Epithelial cell of esophagus (primary cell): ENCODE measurements around the gene DISC1.
"Not testable (repeated sequence)": the region's sequence is repeated elsewhere in the genome, so short reads cannot be mapped to it uniquely, and the experiment has no call there.

Experiments used
- DNase-seq: peaks from one replicate; pipeline ENCODE4 v3.0.0; 2010; ENCODE audit warnings: low read depth
- H3K4me3 ChIP-seq: 2 replicates; pipeline ENCODE4 v1.5.1; 2011; ENCODE audit warnings: mild to moderate bottlenecking, low read length, control low read depth
- TF ChIP-seq, protein P1 (sequence below): IDR thresholded peaks from 2 replicates; pipeline ENCODE4 v1.5.1; 2011; ENCODE audit warnings: low read depth, mild to moderate bottlenecking, low read length, control low read depth, inconsistent platforms; ENCODE audit not compliant: insufficient read depth; ENCODE audit errors: missing control alignments

The DISC1 gene

GRCh38 chr1:231721436-231721835 is 94.8 kb downstream of the DISC1 start:
- H3K4me3 ChIP-seq: no peak overlapping the region
- DNase-seq: no peak
- TF ChIP-seq, protein P1, sequence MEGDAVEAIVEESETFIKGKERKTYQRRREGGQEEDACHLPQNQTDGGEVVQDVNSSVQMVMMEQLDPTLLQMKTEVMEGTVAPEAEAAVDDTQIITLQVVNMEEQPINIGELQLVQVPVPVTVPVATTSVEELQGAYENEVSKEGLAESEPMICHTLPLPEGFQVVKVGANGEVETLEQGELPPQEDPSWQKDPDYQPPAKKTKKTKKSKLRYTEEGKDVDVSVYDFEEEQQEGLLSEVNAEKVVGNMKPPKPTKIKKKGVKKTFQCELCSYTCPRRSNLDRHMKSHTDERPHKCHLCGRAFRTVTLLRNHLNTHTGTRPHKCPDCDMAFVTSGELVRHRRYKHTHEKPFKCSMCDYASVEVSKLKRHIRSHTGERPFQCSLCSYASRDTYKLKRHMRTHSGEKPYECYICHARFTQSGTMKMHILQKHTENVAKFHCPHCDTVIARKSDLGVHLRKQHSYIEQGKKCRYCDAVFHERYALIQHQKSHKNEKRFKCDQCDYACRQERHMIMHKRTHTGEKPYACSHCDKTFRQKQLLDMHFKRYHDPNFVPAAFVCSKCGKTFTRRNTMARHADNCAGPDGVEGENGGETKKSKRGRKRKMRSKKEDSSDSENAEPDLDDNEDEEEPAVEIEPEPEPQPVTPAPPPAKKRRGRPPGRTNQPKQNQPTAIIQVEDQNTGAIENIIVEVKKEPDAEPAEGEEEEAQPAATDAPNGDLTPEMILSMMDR: no peak

- TF ChIP-seq, protein P1: no peak
- no peak overlapping the region for H3K4me3 ChIP-seq
- DNase-seq: no peak
Measured at GRCh38 chr1:231722356-231722755, 95.8 kb downstream of the DISC1 start.

- TF ChIP-seq, protein P1: no peak
- DNase-seq: no peak
- no peak overlapping the region for H3K4me3 ChIP-seq
Measured at GRCh38 chr1:231723146-231723545, 96.6 kb downstream of the DISC1 start.

DNA sequence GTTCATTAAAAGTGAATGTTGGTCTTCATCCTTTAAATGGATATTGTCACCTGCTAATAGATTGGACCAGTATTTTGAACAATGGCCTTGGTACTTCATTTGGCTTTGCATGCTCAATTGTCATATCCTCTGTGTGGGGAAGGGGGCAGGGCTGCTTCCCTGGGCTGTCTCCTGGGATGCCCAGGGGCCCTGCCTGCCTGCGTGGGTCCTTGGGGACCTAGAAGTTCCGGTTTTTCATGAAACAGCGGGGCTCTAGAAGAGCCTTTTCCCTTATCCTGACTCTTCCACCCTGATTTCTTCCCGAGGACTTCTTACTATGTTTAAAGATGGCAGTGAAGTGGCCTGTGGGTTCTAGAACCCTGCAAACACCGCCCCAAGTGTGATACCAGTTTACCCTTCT is 97.5 kb downstream of the DISC1 start:
- DNase-seq: no peak
- TF ChIP-seq, protein P1: no peak
- no peak overlapping the region for H3K4me3 ChIP-seq

DNA sequence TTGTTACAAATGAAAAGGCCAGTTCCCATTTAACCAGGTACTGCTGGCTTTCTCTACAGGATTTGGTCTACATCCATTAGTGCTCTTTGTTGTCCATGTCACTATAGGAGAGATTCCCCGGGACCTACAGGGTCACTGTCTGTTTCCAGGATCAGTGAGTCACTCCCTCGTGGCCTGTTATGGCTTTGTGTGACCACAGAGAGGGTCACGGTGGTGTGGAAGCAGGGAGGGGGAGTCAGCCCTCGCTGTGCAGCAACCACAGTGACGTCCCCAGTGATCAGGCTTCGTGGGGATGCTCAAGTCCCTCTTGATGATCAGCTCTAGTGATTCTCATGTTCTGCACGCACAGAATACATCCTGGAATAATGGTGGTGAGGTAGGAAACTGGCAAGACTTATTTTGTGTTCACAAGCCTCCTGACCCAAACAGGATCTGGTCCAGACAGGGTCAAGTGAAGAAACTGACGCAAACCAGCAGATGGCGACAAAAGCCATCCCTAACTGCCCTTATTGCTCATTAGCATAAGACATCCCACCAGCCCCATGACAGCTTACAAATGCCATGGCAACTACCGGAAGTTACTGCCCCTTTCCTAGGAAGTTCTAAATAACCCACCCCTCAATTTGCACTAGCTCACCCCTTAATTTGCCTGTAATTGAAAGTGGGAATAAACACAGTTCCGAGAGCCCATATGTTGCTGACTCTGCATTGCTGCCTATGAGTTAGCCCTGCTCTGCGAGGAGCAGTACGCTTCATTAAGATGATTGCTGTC is 98.5 kb downstream of the DISC1 start:
- TF ChIP-seq, protein P1: peak; percentile 54
- peak; percentile 50 for DNase-seq

DNA sequence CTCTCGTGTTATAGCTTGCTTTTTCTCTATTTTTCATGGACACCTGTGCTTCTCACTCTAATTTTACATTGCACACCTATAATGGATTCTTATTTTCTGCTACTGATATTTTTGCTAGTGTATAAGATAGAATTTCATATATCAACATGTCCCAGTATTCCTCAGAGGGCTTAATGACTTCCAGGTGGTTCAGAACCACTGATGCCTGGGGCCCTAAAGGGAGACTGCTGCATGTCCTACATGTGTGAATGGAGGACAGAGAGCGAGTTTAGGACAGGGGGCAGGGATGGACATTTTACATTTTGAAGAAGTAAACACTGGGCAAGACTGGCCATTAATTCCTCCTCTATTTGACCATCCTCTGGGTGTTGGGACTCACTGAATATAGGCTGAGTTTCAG is 100.6 kb downstream of the DISC1 start:
- TF ChIP-seq, protein P1: no peak
- no peak for DNase-seq
- H3K4me3 ChIP-seq: no peak overlapping the region

More for the DNA sequence above, 98.5 kb downstream of the DISC1 start:
- no peak overlapping the region for H3K4me3 ChIP-seq

- not testable (repeated sequence) for DNase-seq, H3K4me3 ChIP-seq
Measured at GRCh38 chr1:231728987-231729386, 102.4 kb downstream of the DISC1 start.
